HepG2 (cell line): ENCODE results near the gene RFC1. TPM values are rescaled to one million over a fixed set of nuclear protein-coding genes. Genes with fewer than 3 reads are reported as not detected.

ENCODE experiments used
- ARNT ChIP-seq: fragments of 450-650 bp; IDR thresholded peaks from 2 replicates; pipeline ENCODE4 v1.6.1; 2017
- EP300 ChIP-seq, 3 experiments: sonication (generic) in 1 of 3; formaldehyde crosslinking in 1 of 3; IDR thresholded peaks; 2 replicates each; pipeline versions ENCODE4 v1.5.1 to v1.6.1; 2011 to 2020; ENCODE audit warnings: low read depth in 2 of 3, low read length in 2 of 3, borderline replicate concordance in 1 of 3, improper control_type of control experiment in 1 of 3, mild to moderate bottlenecking in 1 of 3, missing genetic modification reagents in 1 of 3, moderate library complexity in 1 of 3
- ISL2 ChIP-seq: sonication (generic); formaldehyde crosslinking; IDR thresholded peaks from 2 replicates; pipeline ENCODE4 v1.5.0; 2020; ENCODE audit warnings: missing genetic modification reagents
- SOX13 ChIP-seq, 3 experiments: fragments of 450-650 bp in 1 of 3; sonication (generic) in 1 of 3; formaldehyde crosslinking in 1 of 3; IDR thresholded peaks in 2 of 3; conservative IDR thresholded peaks in 1 of 3; 2 replicates each; pipeline versions ENCODE4 v1.5.0 to v1.6.1; 2016 to 2020; ENCODE audit warnings: antibody characterized with exemption in 1 of 3, mild to moderate bottlenecking in 1 of 3, missing compliant biosample characterization in 1 of 3, missing genetic modification reagents in 1 of 3, moderate library complexity in 1 of 3
- SOX6 ChIP-seq, 2 experiments: fragments of 450-650 bp in 1 of 2; sonication (generic) in 1 of 2; formaldehyde crosslinking in 1 of 2; IDR thresholded peaks; 2 replicates each; pipeline versions ENCODE4 v1.4.0 to v1.6.1; 2017 to 2020; ENCODE audit warnings: antibody characterized with exemption in 1 of 2, mild to moderate bottlenecking in 1 of 2, missing genetic modification reagents in 1 of 2
- TBX2 ChIP-seq: sonication (generic); formaldehyde crosslinking; IDR thresholded peaks from 2 replicates; pipeline ENCODE4 v1.5.0; 2020; ENCODE audit warnings: missing genetic modification reagents, mild to moderate bottlenecking, borderline replicate concordance
- ZNF326 ChIP-seq: sonication (generic); formaldehyde crosslinking; IDR thresholded peaks from 2 replicates; pipeline ENCODE4 v1.4.0; 2020; ENCODE audit warnings: missing genetic modification reagents, borderline replicate concordance
- ZNF572 ChIP-seq: sonication (generic); formaldehyde crosslinking; IDR thresholded peaks from 2 replicates; pipeline ENCODE4 v1.5.1; 2020; ENCODE audit warnings: mild to moderate bottlenecking, missing genetic modification reagents
- ZNF747 ChIP-seq: sonication (generic); formaldehyde crosslinking; IDR thresholded peaks from 2 replicates; pipeline ENCODE4 v1.8.1; 2023; ENCODE audit warnings: missing genetic modification reagents, mild to moderate bottlenecking, borderline replicate concordance
- polyA plus RNA-seq, 8 experiments: library from polyadenylated mRNA; depleted of rRNA in 3 of 8; stranded (reverse) in 7 of 8; unstranded in 1 of 8; fragments of >200 nt; fragmentation: Illumina TruSeq in 4 of 8; extraction: Trizol in 4 of 8; gene quantifications; 2 replicates each; pipeline versions ENCODE4 v1.2.1 to v1.2.3, GENCODE V29; 2011 to 2016; ENCODE audit warnings: low read depth in 4 of 8, missing spikeins in 1 of 8, mixed read lengths in 1 of 8; ENCODE audit not compliant: insufficient read depth in 1 of 8
- total RNA-seq, 5 experiments: library from RNA; depleted of rRNA; stranded (reverse); fragments of >200 nt; fragmentation: Illumina TruSeq; extraction: Trizol; gene quantifications; 2 replicates each; pipeline ENCODE4 v1.2.3, GENCODE V29; 2016; ENCODE audit warnings: low read depth in 1 of 5
- TF ChIP-seq, protein P1 (sequence below): sonication (generic); formaldehyde crosslinking; IDR thresholded peaks from 2 replicates; pipeline ENCODE4 v1.4.0; 2020; ENCODE audit warnings: missing genetic modification reagents
- TF ChIP-seq, protein P2 (sequence below): sonication (generic); formaldehyde crosslinking; IDR thresholded peaks from 2 replicates; pipeline ENCODE4 v1.4.0; 2020; ENCODE audit warnings: missing genetic modification reagents
- TF ChIP-seq, protein P3 (sequence below), 2 experiments: sonication (generic) in 1 of 2; formaldehyde crosslinking in 1 of 2; IDR thresholded peaks; 2 replicates each; pipeline versions ENCODE4 v1.4.0 to v1.6.1; 2016 to 2020; ENCODE audit warnings: borderline replicate concordance in 1 of 2, low read depth in 1 of 2, mild to moderate bottlenecking in 1 of 2, missing genetic modification reagents in 1 of 2

RFC1 gene
- total and polyA plus RNA-seq, 2 of the 13 experiments (the other 11 are each of a cell fraction or from before 2014, with no cell fraction given): 15.9 to 78.8 TPM

DNA sequence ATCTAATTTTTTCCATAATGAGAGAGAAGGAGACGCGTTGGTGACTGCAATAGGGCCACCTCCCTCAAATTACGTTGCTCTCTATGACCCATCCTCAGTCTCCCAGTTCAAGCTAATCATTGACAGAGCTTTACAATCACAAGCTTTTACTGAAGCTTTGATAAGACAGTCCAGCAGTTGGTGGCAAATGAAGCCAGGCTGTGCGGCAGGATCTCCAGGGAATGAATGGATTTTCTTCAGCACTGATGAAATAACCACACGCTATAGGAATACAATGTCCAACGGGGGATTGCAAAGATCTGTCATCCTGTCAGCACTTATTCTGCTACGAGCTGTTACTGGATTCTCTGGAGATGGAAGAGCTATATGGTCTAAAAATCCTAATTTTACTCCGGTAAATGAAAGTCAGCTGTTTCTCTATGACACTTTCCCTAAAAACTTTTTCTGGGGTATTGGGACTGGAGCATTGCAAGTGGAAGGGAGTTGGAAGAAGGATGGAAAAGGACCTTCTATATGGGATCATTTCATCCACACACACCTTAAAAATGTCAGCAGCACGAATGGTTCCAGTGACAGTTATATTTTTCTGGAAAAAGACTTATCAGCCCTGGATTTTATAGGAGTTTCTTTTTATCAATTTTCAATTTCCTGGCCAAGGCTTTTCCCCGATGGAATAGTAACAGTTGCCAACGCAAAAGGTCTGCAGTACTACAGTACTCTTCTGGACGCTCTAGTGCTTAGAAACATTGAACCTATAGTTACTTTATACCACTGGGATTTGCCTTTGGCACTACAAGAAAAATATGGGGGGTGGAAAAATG is 40.8 kb upstream of the RFC1 start, which contains the start of gene KLB (continued):
- TF ChIP-seq TBX2 (CRISPR knock-in tag) (peak; percentile 57; the same call in 1 of the 2 replicates), ZNF572 (CRISPR knock-in tag) (no peak), EP300 (IDR thresholded peaks at IDR 0.05; ENCODE audit: low read depth in 2 of 2, low read length in 2 of 2) (peak in 1 of 2 experiments; percentile 41; a peak in 1 of 4 replicates), EP300 (CRISPR knock-in tag; IDR thresholded peaks at IDR 0.05; ENCODE audit: borderline replicate concordance) (peak; percentile 39; the same call in 1 of the 2 replicates), ZNF326 (CRISPR knock-in tag) (no peak), SOX13 (IDR thresholded peaks at IDR 0.05) (no peak), SOX13 (CRISPR knock-in tag; conservative IDR thresholded peaks at IDR 0.05 in 1 of 2, IDR thresholded peaks at IDR 0.05 in 1 of 2) (peak in 1 of 2 experiments; percentile 66; a peak in 1 of 4 replicates), ARNT (no peak), SOX6 (IDR thresholded peaks at IDR 0.05) (no peak), SOX6 (CRISPR knock-in tag; IDR thresholded peaks at IDR 0.05) (peak; percentile 86), ZNF747 (no peak), ISL2 (CRISPR knock-in tag) (peak; percentile 71)
- TF ChIP-seq, protein P1, sequence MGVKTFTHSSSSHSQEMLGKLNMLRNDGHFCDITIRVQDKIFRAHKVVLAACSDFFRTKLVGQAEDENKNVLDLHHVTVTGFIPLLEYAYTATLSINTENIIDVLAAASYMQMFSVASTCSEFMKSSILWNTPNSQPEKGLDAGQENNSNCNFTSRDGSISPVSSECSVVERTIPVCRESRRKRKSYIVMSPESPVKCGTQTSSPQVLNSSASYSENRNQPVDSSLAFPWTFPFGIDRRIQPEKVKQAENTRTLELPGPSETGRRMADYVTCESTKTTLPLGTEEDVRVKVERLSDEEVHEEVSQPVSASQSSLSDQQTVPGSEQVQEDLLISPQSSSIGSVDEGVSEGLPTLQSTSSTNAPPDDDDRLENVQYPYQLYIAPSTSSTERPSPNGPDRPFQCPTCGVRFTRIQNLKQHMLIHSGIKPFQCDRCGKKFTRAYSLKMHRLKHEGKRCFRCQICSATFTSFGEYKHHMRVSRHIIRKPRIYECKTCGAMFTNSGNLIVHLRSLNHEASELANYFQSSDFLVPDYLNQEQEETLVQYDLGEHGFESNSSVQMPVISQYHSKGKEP (CRISPR knock-in tag): no peak
- TF ChIP-seq, protein P2, sequence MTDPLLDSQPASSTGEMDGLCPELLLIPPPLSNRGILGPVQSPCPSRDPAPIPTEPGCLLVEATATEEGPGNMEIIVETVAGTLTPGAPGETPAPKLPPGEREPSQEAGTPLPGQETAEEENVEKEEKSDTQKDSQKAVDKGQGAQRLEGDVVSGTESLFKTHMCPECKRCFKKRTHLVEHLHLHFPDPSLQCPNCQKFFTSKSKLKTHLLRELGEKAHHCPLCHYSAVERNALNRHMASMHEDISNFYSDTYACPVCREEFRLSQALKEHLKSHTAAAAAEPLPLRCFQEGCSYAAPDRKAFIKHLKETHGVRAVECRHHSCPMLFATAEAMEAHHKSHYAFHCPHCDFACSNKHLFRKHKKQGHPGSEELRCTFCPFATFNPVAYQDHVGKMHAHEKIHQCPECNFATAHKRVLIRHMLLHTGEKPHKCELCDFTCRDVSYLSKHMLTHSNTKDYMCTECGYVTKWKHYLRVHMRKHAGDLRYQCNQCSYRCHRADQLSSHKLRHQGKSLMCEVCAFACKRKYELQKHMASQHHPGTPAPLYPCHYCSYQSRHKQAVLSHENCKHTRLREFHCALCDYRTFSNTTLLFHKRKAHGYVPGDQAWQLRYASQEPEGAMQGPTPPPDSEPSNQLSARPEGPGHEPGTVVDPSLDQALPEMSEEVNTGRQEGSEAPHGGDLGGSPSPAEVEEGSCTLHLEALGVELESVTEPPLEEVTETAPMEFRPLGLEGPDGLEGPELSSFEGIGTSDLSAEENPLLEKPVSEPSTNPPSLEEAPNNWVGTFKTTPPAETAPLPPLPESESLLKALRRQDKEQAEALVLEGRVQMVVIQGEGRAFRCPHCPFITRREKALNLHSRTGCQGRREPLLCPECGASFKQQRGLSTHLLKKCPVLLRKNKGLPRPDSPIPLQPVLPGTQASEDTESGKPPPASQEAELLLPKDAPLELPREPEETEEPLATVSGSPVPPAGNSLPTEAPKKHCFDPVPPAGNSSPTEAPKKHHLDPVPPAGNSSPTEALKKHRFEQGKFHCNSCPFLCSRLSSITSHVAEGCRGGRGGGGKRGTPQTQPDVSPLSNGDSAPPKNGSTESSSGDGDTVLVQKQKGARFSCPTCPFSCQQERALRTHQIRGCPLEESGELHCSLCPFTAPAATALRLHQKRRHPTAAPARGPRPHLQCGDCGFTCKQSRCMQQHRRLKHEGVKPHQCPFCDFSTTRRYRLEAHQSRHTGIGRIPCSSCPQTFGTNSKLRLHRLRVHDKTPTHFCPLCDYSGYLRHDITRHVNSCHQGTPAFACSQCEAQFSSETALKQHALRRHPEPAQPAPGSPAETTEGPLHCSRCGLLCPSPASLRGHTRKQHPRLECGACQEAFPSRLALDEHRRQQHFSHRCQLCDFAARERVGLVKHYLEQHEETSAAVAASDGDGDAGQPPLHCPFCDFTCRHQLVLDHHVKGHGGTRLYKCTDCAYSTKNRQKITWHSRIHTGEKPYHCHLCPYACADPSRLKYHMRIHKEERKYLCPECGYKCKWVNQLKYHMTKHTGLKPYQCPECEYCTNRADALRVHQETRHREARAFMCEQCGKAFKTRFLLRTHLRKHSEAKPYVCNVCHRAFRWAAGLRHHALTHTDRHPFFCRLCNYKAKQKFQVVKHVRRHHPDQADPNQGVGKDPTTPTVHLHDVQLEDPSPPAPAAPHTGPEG (CRISPR knock-in tag): peak; percentile 58
- TF ChIP-seq, protein P3, sequence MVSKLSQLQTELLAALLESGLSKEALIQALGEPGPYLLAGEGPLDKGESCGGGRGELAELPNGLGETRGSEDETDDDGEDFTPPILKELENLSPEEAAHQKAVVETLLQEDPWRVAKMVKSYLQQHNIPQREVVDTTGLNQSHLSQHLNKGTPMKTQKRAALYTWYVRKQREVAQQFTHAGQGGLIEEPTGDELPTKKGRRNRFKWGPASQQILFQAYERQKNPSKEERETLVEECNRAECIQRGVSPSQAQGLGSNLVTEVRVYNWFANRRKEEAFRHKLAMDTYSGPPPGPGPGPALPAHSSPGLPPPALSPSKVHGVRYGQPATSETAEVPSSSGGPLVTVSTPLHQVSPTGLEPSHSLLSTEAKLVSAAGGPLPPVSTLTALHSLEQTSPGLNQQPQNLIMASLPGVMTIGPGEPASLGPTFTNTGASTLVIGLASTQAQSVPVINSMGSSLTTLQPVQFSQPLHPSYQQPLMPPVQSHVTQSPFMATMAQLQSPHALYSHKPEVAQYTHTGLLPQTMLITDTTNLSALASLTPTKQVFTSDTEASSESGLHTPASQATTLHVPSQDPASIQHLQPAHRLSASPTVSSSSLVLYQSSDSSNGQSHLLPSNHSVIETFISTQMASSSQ (IDR thresholded peaks at IDR 0.05; ENCODE audit: low read depth): peak; percentile 98
- TF ChIP-seq, protein P3 (CRISPR knock-in tag; IDR thresholded peaks at IDR 0.05; ENCODE audit: borderline replicate concordance): peak; percentile 98
